ENCODE results near the gene PDIA2. TPM values are rescaled to one million over a fixed set of nuclear protein-coding genes. Genes with fewer than 3 reads are reported as not detected.
A peak's percentile ranks its signal among the peaks of the same experiment; 100 is the strongest.

PDIA2 gene
- polyA plus RNA-seq, 2 of the 4 experiments (the other 2 are of a cell fraction), result 0.45 to 0.52 TPM

DNA sequence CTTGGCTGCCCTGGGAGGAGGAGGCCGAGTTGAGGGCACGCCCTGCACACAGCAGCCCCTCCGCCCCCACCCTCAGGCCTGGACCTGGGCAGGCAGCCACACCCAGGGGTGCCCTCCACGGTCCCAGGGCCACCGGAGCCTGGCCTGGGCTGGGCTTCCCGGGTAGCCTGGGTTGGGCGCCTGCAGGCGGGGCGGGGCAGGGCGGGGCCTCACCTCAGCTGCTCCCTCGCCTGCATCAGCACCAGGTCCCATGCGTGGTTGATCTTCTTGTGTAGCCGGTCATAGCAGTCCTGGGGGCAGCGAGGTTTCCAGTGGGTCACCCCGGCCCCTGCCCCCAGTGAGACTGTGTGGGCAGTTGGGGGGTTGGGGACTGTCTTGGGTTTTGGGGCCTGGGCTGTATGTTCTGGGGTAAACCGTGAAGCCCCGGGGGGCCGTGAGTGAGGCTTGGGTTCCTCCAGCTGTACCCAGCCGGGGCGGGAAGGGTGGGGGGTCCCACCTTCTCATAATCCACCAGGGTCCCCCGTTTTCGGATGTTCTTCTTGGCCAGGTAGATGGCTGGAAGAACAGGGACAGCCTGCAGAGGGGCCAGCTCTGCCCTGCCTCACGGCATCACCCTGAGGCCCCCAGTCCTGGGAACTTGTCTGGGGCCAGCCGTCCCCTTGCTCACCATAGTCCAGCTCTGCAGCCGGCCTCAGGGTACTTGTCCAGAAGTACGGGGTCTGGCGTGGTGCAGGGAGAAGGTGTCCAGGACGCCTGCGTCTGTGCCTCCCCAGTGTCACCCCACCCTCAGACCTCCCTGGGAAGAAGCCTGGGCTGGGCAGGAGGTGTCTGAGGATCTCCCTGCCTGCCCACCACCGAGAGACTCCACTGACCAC, 9.2 kb upstream of the PDIA2 start:
- ATAC-seq (peak; percentile 52 to 74; a peak in 5 of 6 replicates), DNase-seq (ENCODE audit: low read depth in 1 of 2, low spot score in 1 of 2) (peak; percentile 53 to 59), FAIRE-seq (no peak)
- Histone ChIP-seq H3K4me3 (no peak overlapping the region), H3K9me3 (no peaks in the 10 kb centered on the region), H3K4me1 (peaks cover 25% of the 10 kb centered on the region), H3K27ac (peak overlapping the region in 1 of 2 experiments; percentile 57; a peak in 2 of 6 replicates), H3K4me2 (peak overlapping the region; percentile 33)
- ChIA-PET CTCF (no interaction called here), POLR2A (interaction anchor here (0.5 kb wide), 1 partner anchor 79 kb away, joined by 3 read pairs; the partner anchor contains the start of gene AXIN1)
- 57% methylated on average over 11 of the region's 30 CpGs for WGBS (ENCODE audit: missing lambda C conversion rate)
- no peak for TF ChIP-seq FOSL2 (IDR thresholded peaks at IDR 0.05)
- TF ChIP-seq FOSL2 (CRISPR knock-in tag; IDR thresholded peaks at IDR 0.05), result no peak
- TF ChIP-seq TP53 (CRISPR knock-in tag; IDR thresholded peaks at IDR 0.05), result no peak

GRCh38 chr16:275041-275641, 7.8 kb upstream of the PDIA2 start:
- POLR2A ChIA-PET, result no interaction called here
- Histone ChIP-seq H3K4me3 (peak overlapping the region; percentile 57), H3K4me2 (peak overlapping the region; percentile 94), H3K9me3 (no peaks in the 10 kb centered on the region), H3K27ac (peak overlapping the region; percentile 88 to 90), H3K4me1 (peaks cover 28% of the 10 kb centered on the region)
- peak in 1 of 2 experiments; percentile 2; a peak in 1 of 6 replicates for ATAC-seq
- CTCF ChIA-PET, result interaction anchor here (0.6 kb wide), 1 partner anchor 222 kb away, joined by 3 read pairs; the partner anchor contains the start of genes POLR3K and SNRNP25
- no peak for DNase-seq (ENCODE audit: low read depth in 1 of 2, low spot score in 1 of 2)
- no peak for TF ChIP-seq CBX2 (IDR thresholded peaks at IDR 0.05; ENCODE audit: borderline replicate concordance, low read depth)
- TF ChIP-seq MAX (IDR thresholded peaks at IDR 0.05), result 0 out of 2 replicates have a peak, but pooled peaks have one; percentile 33
- TF ChIP-seq EP300 (IDR thresholded peaks at IDR 0.05), result no peak
- TF ChIP-seq MAFK (IDR thresholded peaks at IDR 0.05; ENCODE audit: partially characterized antibody), result no peak
- 64% methylated on average over 24 of the region's 58 CpGs for WGBS (ENCODE audit: missing lambda C conversion rate)
- FAIRE-seq, result no peak

DNA sequence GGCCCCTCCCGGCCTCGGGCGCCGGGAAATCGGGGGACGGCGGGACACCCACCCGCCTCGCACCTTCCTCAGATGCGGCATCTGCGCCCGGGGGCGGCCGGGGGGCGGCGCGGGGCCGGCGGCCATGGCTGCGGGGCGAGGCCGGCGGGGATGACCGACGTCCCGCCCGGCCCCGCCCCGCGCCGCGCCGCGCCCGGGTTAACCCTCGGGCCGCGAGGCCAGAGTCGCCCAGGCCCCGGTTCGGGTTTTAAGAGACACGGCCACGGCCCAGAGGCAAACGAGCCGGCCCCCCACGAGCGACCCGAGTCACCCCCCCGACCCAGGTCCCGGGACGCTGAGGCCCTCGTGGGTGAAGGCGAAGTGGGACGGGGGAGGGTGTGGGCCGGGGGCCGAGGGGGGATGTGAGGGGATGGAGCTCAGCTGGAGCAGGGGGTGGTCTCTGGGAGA, 7.2 kb upstream of the PDIA2 start, which contains the start of gene RGS11:
Gene RGS11 (minus strand): TSS at position 159 of the 447 bp plus-strand sequence. CDS start 33 bp downstream, at position 126.
- TF ChIP-seq PHF8 (IDR thresholded peaks at IDR 0.05; ENCODE audit: borderline replicate concordance, low read depth) (peak; percentile 24; the same call in 1 of the 2 replicates), E2F6 (IDR thresholded peaks at IDR 0.05; ENCODE audit: borderline replicate concordance, low read depth) (no peak), POLR2AphosphoS2 (conservative IDR thresholded peaks at IDR 0.05; ENCODE audit: low read length) (no peak), MAX (IDR thresholded peaks at IDR 0.05) (no peak)
- ChIA-PET CTCF (interaction anchor here (0.6 to 1.3 kb wide), 2 partner anchors 86 to 222 kb away, joined by 3 read pairs; partner anchors contain the start of genes POLR3K and SNRNP25), POLR2A (no interaction called here)
- DNase-seq (ENCODE audit: low read depth in 1 of 2, low spot score in 1 of 2) (no peak), ATAC-seq (peak; percentile 18 to 28; a peak in 2 of 6 replicates), FAIRE-seq (no peak)
- no peaks in the 10 kb centered on the region for H3K9me3 ChIP-seq
- H3K4me1 ChIP-seq, result peaks cover 30% of the 10 kb centered on the region
- no CpG with 5 or more reads among the region's 56 CpGs for WGBS (ENCODE audit: missing lambda C conversion rate)
- peak within 1 kb of the TSS; percentile 57 for H3K4me3 ChIP-seq
- peak within 1 kb of the TSS; percentile 94 for H3K4me2 ChIP-seq
- peak within 1 kb of the TSS; percentile 88 to 90 for H3K27ac ChIP-seq

DNA sequence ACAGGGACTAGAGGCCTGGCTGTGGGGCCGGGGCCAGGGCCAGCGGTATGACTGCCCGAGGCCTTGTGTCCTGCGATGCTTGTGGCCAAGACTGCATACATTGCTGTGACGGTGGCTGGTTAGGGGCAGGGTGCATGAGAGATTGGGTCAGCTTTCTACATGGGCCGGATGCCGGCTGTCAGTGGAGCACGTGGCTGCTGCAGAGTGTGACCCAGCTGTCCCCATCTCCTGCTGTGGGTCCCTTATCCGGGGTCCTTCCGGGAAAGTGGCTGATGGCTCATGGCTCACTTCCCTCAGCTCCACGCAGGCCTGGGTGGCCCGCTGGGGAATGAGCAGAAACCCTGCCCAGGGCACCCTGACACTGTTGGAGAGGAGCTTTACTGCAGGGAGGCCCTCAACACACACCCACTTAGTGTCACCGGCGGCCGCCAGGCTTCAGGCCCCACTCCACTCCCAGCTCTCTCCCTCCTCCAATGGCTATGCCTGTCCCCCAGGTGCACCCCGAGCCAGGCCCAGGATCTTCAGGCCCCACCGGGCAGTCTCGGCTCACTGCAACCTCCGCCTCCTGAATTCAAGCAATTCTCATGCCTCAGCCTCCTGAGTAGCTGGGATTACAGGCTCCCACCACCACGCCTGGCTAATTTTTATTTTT, 6.4 kb upstream of the PDIA2 start:
- no peak for ATAC-seq
- no peak for FAIRE-seq
- peak overlapping the region; percentile 94 for H3K4me2 ChIP-seq
- no peaks in the 10 kb centered on the region for H3K9me3 ChIP-seq
- DNase-seq (ENCODE audit: low read depth in 1 of 2, low spot score in 1 of 2), result no peak
- 93% methylated on average over 20 of the region's 20 CpGs for WGBS (ENCODE audit: missing lambda C conversion rate)
- ChIA-PET CTCF (interaction anchor here (1.3 kb wide), 3 partner anchors 10 to 85 kb away, joined by 3 to 4 read pairs (median 4); no protein-coding TSS in a partner anchor), POLR2A (no interaction called here)
- no peak overlapping the region; the same call in 2 of the 3 replicates for H3K4me3 ChIP-seq
- peak overlapping the region in 1 of 2 experiments; percentile 90; a peak in 4 of 6 replicates for H3K27ac ChIP-seq
- peaks cover 31% of the 10 kb centered on the region for H3K4me1 ChIP-seq
- TF ChIP-seq FOSB (CRISPR knock-in tag; IDR thresholded peaks at IDR 0.05), result no peak
- no peak for TF ChIP-seq HEYL (CRISPR knock-in tag; IDR thresholded peaks at IDR 0.05)
- TF ChIP-seq POLR2AphosphoS2 (conservative IDR thresholded peaks at IDR 0.05; ENCODE audit: low read length), result no peak
- TF ChIP-seq RFX5 (IDR thresholded peaks at IDR 0.05), result no peak
- TF ChIP-seq HDAC2 (IDR thresholded peaks at IDR 0.05), result no peak
- no peak for TF ChIP-seq JUN (IDR thresholded peaks at IDR 0.05)
- TF ChIP-seq HOXB5 (CRISPR knock-in tag; IDR thresholded peaks at IDR 0.05), result no peak
- no peak for TF ChIP-seq PBX3 (IDR thresholded peaks at IDR 0.05)
- no peak for TF ChIP-seq PHF8 (IDR thresholded peaks at IDR 0.05; ENCODE audit: borderline replicate concordance, low read depth)
- TF ChIP-seq CBX2 (IDR thresholded peaks at IDR 0.05; ENCODE audit: borderline replicate concordance, low read depth), result no peak
- no peak for TF ChIP-seq CEBPB (IDR thresholded peaks at IDR 0.05)
- no peak for TF ChIP-seq KDM1A (IDR thresholded peaks at IDR 0.05; ENCODE audit: low read depth)
- no peak for TF ChIP-seq MAX (IDR thresholded peaks at IDR 0.05)
- no peak for TF ChIP-seq GATA3 (IDR thresholded peaks at IDR 0.05; ENCODE audit: borderline replicate concordance)
- TF ChIP-seq MAFK (IDR thresholded peaks at IDR 0.05; ENCODE audit: partially characterized antibody), result no peak
- TF ChIP-seq EHMT2 (IDR thresholded peaks at IDR 0.05; ENCODE audit: low read depth), result no peak
- TF ChIP-seq MYC (IDR thresholded peaks at IDR 0.05; ENCODE audit: borderline replicate concordance, low read length), result no peak
- TF ChIP-seq KDM5A (IDR thresholded peaks at IDR 0.05), result no peak
- no peak for TF ChIP-seq NFE2L2 (conservative IDR thresholded peaks at IDR 0.05; ENCODE audit: low read length)

All from A549 (cell line).